B cell (primary cell): ENCODE data around the gene ZRANB3. TPM values are rescaled to one million over a fixed set of nuclear protein-coding genes. Genes with fewer than 3 reads are reported as not detected.

Source experiments
- ATAC-seq: fragments of 200-7000 bp; cut with Tn5 transposase; one replicate; pipeline ENCODE4 v1.10.0; 2021; ENCODE audit warnings: low read depth, mild to moderate bottlenecking, moderate number of reproducible peaks, moderate library complexity
- CTCF ChIA-PET: fragments of 350-600 bp; sonication (Branson Sonifier 250); formaldehyde crosslinking; loops from one replicate; lab custom pipeline; 2021; ENCODE audit warnings: antibody characterized with exemption, inconsistent platforms; lab: Charles Lee
- POLR2A ChIA-PET: fragments of 350-600 bp; sonication (Branson Sonifier 250); formaldehyde crosslinking; loops from one replicate; lab custom pipeline; 2021; ENCODE audit warnings: antibody characterized with exemption; lab: Charles Lee
- DNase-seq: peaks from one replicate; pipeline ENCODE4 v3.0.0; 2013
- H2AFZ ChIP-seq: 2 replicates; pipeline ENCODE4 v1.6.1; 2012; ENCODE audit warnings: mild to moderate bottlenecking, low read depth, low read length; ENCODE audit not compliant: insufficient read depth, poor library complexity, severe bottlenecking
- H3K27ac ChIP-seq, 2 donors: 1 replicate in 1 of 2; 2 replicates in 1 of 2; pipeline ENCODE4 v1.5.1; 2012 to 2013; ENCODE audit warnings: low read length in 2 of 2, mild to moderate bottlenecking in 2 of 2, moderate library complexity in 1 of 2
- H3K27me3 ChIP-seq, 4 experiments: fragments of 200-600 bp in 1 of 4; sonication (generic) in 1 of 4; replicated peaks in 1 of 4; 1 replicate in 2 of 4; 2 replicates in 2 of 4; pipeline versions ENCODE4 v1.6.1 to v1.7.0; 2013 to 2016; ENCODE audit warnings: low read length in 3 of 4, mild to moderate bottlenecking in 2 of 4, mixed read lengths in 1 of 4, moderate library complexity in 1 of 4; ENCODE audit not compliant: insufficient read depth in 4 of 4, control insufficient read depth in 3 of 4; ENCODE audit errors: control extremely low read depth in 1 of 4
- H3K36me3 ChIP-seq, 2 experiments: replicated peaks in 1 of 2; 1 replicate in 1 of 2; 2 replicates in 1 of 2; pipeline versions ENCODE4 v1.6.1 to v1.7.1; 2013; ENCODE audit warnings: low read length in 1 of 2; ENCODE audit not compliant: insufficient read depth in 2 of 2, control insufficient read depth in 1 of 2; ENCODE audit errors: control extremely low read depth in 1 of 2, extremely low read depth in 1 of 2
- H3K4me1 ChIP-seq, 2 donors: fragments of 200-600 bp in 1 of 2; sonication (generic) in 1 of 2; 1 replicate in 1 of 2; 2 replicates in 1 of 2; pipeline versions ENCODE4 v1.5.1 to v1.6.1; 2013 to 2017; ENCODE audit warnings: low read length in 2 of 2; ENCODE audit not compliant: control insufficient read depth in 2 of 2, insufficient read depth in 2 of 2
- H3K4me2 ChIP-seq: replicated peaks from 2 replicates; pipeline ENCODE3; 2012; ENCODE audit warnings: mild to moderate bottlenecking, low read depth, low read length; ENCODE audit not compliant: poor library complexity, severe bottlenecking
- H3K4me3 ChIP-seq, 5 experiments: fragments of 200-600 bp in 1 of 5; sonication (generic) in 1 of 5; 1 replicate in 3 of 5; 2 replicates in 2 of 5; pipeline versions ENCODE4 v1.5.1 to v1.7.0; 2011 to 2016; ENCODE audit warnings: low read length in 4 of 5, mild to moderate bottlenecking in 4 of 5, low read depth in 2 of 5, control low read depth in 1 of 5, moderate library complexity in 1 of 5; ENCODE audit not compliant: insufficient read depth in 1 of 5; ENCODE audit errors: control extremely low read depth in 1 of 5, extremely low read depth in 1 of 5
- H3K79me2 ChIP-seq: fragments of 200-600 bp; sonication (generic); one replicate; pipeline ENCODE4 v1.6.0; 2016; ENCODE audit warnings: low read length; ENCODE audit not compliant: control insufficient read depth, insufficient read depth
- H3K9ac ChIP-seq: fragments of 200-600 bp; sonication (generic); 2 replicates; pipeline ENCODE4 v1.6.1; 2017; ENCODE audit warnings: mild to moderate bottlenecking, low read length, moderate library complexity
- H3K9me3 ChIP-seq, 3 donors: one replicate each; pipeline versions ENCODE4 v1.6.1 to v1.7.1; 2013; ENCODE audit warnings: low read length in 2 of 3; ENCODE audit not compliant: control insufficient read depth in 2 of 3, insufficient read depth in 1 of 3; ENCODE audit errors: control extremely low read depth in 1 of 3
- H4K20me1 ChIP-seq: 2 replicates; pipeline ENCODE4 v1.6.0; 2012; ENCODE audit warnings: mild to moderate bottlenecking, low read length; ENCODE audit not compliant: insufficient read depth, control insufficient read depth, poor library complexity, severe bottlenecking
- H3K27ac Mint-ChIP-seq: one replicate; pipeline ENCODE4 v1.8.0; 2021; ENCODE audit warnings: mixed read lengths
- H3K27me3 Mint-ChIP-seq: one replicate; pipeline ENCODE4 v1.8.0; 2021; ENCODE audit warnings: mixed read lengths
- H3K4me1 Mint-ChIP-seq: one replicate; pipeline ENCODE4 v1.8.0; 2021; ENCODE audit warnings: mixed read lengths
- H3K4me3 Mint-ChIP-seq: one replicate; pipeline ENCODE4 v1.8.0; 2021; ENCODE audit warnings: mixed read lengths
- H3K9me3 Mint-ChIP-seq: one replicate; pipeline ENCODE4 v1.8.0; 2022; ENCODE audit warnings: mixed read lengths; ENCODE audit not compliant: insufficient read depth
- CTCF ChIP-seq: fragments of 200-600 bp; IDR thresholded peaks from one replicate; pipeline ENCODE4 v1.8.0; 2022; ENCODE audit warnings: antibody characterized with exemption, mild to moderate bottlenecking
- EZH2 ChIP-seq: IDR thresholded peaks from 2 replicates; pipeline ENCODE4 v1.6.1; 2012; ENCODE audit warnings: borderline replicate concordance, low read depth, mild to moderate bottlenecking, moderate library complexity, low read length; ENCODE audit not compliant: insufficient read depth, poor library complexity, severe bottlenecking
- WGBS: methylation state at CpG from one replicate; pipeline ENCODE4 v1.1.5; 2013; ENCODE audit warnings: missing lambda C conversion rate; ENCODE audit not compliant: insufficient coverage; 5-methylcytosine and 5-hydroxymethylcytosine counted together
- intact Hi-C: fragments of 100-400 bp; cut with micrococcal nuclease; formaldehyde crosslinking; loops from one replicate; pipeline ENCODE4 v1.10.0; 2022
- polyA plus RNA-seq: library from polyadenylated mRNA; depleted of rRNA; stranded (reverse); fragments of >200 nt; gene quantifications from 2 replicates; pipeline ENCODE4 v1.2.3, GENCODE V29; 2012
- total RNA-seq, 2 donors: library from RNA; stranded (reverse); fragments of 120-200 nt in 1 of 2; gene quantifications; 1 replicate in 1 of 2; 2 replicates in 1 of 2; pipeline versions ENCODE4 v1.2.3 to v1.2.4, GENCODE V29; 2013 to 2022

Gene ZRANB3
- total and polyA plus RNA-seq, 2 donors (not counting 1 experiment from before 2014, with no cell fraction given) = 2.4 to 9.8 TPM

DNA sequence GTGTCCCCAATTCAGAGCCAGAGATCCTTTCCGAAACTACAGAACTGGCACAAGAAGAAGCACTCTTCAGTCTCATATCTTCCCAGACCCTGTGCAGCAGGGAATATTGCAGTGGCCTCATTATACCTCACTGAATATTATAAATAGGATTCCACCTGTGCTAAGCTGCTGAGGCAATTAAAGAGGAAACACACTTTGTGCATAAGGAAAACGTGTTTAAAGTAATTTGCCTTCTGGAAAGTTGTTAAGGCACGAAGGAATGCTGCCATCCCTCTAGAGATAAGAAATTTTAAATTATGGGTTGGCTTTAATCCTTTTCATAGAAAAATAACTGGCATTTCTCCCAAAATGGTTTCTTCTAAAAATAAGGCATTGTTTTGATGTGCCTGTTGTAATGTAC lies 245.6 kb downstream of the ZRANB3 start:
- H3K4me1 ChIP-seq = no peaks in the 10 kb centered on the region
- Mint-ChIP-seq H3K27ac (no peak overlapping the region), H3K4me1 (no peaks in the 10 kb centered on the region), H3K27me3 (no peaks in the 10 kb centered on the region), H3K4me3 (no peak overlapping the region), H3K9me3 (peaks cover 18% of the 10 kb centered on the region)
- ATAC-seq (no peak), DNase-seq (no peak)
- intact Hi-C loops = no loop called here
- H3K4me2 ChIP-seq = no peak overlapping the region
- ChIA-PET CTCF (no interaction called here), POLR2A (no interaction called here)
- no peak overlapping the region for H3K4me3 ChIP-seq
- no peaks in the 10 kb centered on the region for H3K36me3 ChIP-seq
- H4K20me1 ChIP-seq = no peaks in the 10 kb centered on the region
- H3K27me3 ChIP-seq = no peaks in the 10 kb centered on the region
- TF ChIP-seq CTCF (no peak), EZH2 (no peak)
- no peak overlapping the region for H3K9ac ChIP-seq
- no peak overlapping the region for H3K27ac ChIP-seq
- no peaks in the 10 kb centered on the region for H3K79me2 ChIP-seq
- no peak overlapping the region for H2AFZ ChIP-seq
- 100% methylated on average over 1 of the region's 3 CpGs for WGBS
- peaks cover 0 to 16% (median 0%) of the 10 kb centered on the region in 3 donors for H3K9me3 ChIP-seq

DNA sequence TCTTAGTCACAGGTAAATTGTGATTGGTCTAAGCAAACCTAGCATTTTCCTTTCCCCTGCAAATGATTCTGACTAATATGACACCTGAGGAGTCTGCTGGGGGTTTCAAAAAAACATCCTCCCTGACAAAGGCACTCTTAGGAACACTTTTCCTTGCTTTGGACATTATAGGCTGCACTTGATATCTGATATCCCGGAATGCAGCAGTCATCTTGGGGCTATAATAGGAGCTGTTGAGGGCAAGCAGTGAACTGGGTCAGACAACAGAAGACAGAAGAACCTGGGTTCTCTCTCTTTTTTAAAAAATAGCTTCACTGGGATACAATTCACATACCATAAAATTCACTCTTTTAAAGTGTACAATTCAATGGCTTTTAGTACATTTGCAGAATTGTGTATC lies 249.6 kb downstream of the ZRANB3 start:
- Histone ChIP-seq H3K79me2 (no peaks in the 10 kb centered on the region), H4K20me1 (no peaks in the 10 kb centered on the region), H3K27me3 (no peaks in the 10 kb centered on the region), H2AFZ (no peak overlapping the region), H3K9ac (no peak overlapping the region), H3K4me2 (no peak overlapping the region), H3K4me3 (no peak overlapping the region), H3K9me3 (peaks cover 0 to 7% (median 0%) of the 10 kb centered on the region in 3 donors), H3K4me1 (no peaks in the 10 kb centered on the region), H3K27ac (no peak overlapping the region), H3K36me3 (no peaks in the 10 kb centered on the region)
- ATAC-seq (no peak), DNase-seq (no peak)
- CTCF ChIA-PET = no interaction called here
- POLR2A ChIA-PET = no interaction called here
- no peak overlapping the region for H3K27ac Mint-ChIP-seq
- intact Hi-C loops = no loop called here
- no peak for TF ChIP-seq CTCF
- no peak for TF ChIP-seq EZH2
- no peak overlapping the region for H3K4me3 Mint-ChIP-seq
- no peaks in the 10 kb centered on the region for H3K9me3 Mint-ChIP-seq
- H3K27me3 Mint-ChIP-seq = no peaks in the 10 kb centered on the region
- WGBS = 100% methylated on average over 1 of the region's 1 CpG
- no peaks in the 10 kb centered on the region for H3K4me1 Mint-ChIP-seq
